ENCODE results near the gene ROR1. TPM values are rescaled to one million over a fixed set of nuclear protein-coding genes. Genes with fewer than 3 reads are reported as not detected.

The ROR1 gene
- total and polyA plus RNA-seq, 10 of the 15 experiments (the other 5 are each of a cell fraction or from before 2014, with no cell fraction given), result 0.02 to 0.08 (median 0.05) TPM; not detected in 6

DNA sequence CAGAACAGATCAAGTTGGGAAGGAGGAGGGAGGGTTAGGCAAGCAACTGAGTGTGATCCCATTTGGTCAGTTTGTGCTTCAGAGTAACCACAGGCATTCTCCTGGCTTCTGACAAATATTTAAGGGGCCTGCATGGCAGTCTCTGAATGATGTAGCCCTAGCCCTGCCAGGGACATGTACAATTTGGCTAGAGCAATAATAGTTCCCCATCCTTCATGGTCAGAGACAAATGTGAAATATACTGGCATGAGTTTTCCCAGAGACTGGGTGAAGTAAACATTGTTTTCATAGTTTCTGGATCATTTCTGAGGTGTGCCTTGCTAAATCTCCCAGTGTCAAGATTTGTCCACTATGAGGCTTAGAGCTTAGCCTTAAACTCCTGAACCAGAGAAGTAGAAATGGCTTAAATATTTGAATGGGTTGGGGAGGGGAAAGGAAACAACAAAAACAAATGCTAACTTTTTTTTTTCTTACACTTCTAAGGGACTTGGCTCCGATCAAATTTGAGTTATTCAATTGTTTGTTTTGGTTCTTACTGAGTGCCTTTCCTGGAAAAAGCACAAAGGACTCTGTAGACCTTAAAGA is 387.6 kb downstream of the ROR1 start:
- no peaks in the 10 kb centered on the region for H3K4me1 ChIP-seq (ENCODE audit: control insufficient read depth, insufficient read depth, low read length)
- no peaks in the 10 kb centered on the region for H3K79me2 ChIP-seq (ENCODE audit: control insufficient read depth, insufficient read depth, low read length)
- no peaks in the 10 kb centered on the region for H3K36me3 ChIP-seq (ENCODE audit: control insufficient read depth in 2 of 2, insufficient read depth in 2 of 2, low read length in 1 of 2)
- H4K20me1 ChIP-seq (ENCODE audit: control insufficient read depth, insufficient read depth), result no peaks in the 10 kb centered on the region
- ChIA-PET POLR2A (interaction anchor here (0.5 kb wide), 1 partner anchor 226 kb away, joined by 4 read pairs; no protein-coding TSS in a partner anchor), SMC1A (ENCODE audit: uncharacterized antibody, unreplicated experiment) (interaction anchor here (0.9 to 3.0 kb wide), 5 partner anchors 11 to 83 kb away, joined by 3 to 9 read pairs (median 5); no protein-coding TSS in a partner anchor), RAD21 (ENCODE audit: unreplicated experiment) (no interaction called here), CTCF (interaction anchor here (1.3 to 1.9 kb wide), 2 partner anchors 22 to 24 kb away, joined by 3 to 5 read pairs; no protein-coding TSS in a partner anchor)
- no peaks in the 10 kb centered on the region for H3K27me3 ChIP-seq (replicated peaks in 1 of 2; ENCODE audit: control insufficient read depth in 2 of 2, insufficient read depth in 2 of 2, low read length in 1 of 2)
- no peak overlapping the region for H3K4me2 ChIP-seq (ENCODE audit: control insufficient read depth, insufficient read depth)
- FAIRE-seq (no peak), DNase-seq (ENCODE audit: low read depth, low spot score) (no peak), ATAC-seq (no peak)
- H3K4me3 ChIP-seq, result no peak overlapping the region
- 0% methylated on average over 1 of the region's 1 CpG for WGBS (ENCODE audit: insufficient coverage, insufficient replicate concordance, low lambda C conversion rate, missing lambda C conversion rate)
- no peak overlapping the region for H3K27ac ChIP-seq (ENCODE audit: control insufficient read depth, insufficient read depth)
- no peak overlapping the region for H2AFZ ChIP-seq (ENCODE audit: control insufficient read depth, low read depth, low read length)
- H3K9ac ChIP-seq (ENCODE audit: control insufficient read depth, insufficient read depth, low read length), result no peak overlapping the region
- TF ChIP-seq CBX3 (IDR thresholded peaks at IDR 0.05; ENCODE audit: borderline replicate concordance, low read depth) (no peak), RAD51 (IDR thresholded peaks at IDR 0.05) (no peak), STAT3 (IDR thresholded peaks at IDR 0.05; ENCODE audit: low read depth, low read length) (no peak), SPI1 (IDR thresholded peaks at IDR 0.05; ENCODE audit: borderline replicate concordance, insufficient read depth, low read depth, low read length) (no peak), FOXK2 (IDR thresholded peaks at IDR 0.05) (no peak), EZH2 (IDR thresholded peaks at IDR 0.05; ENCODE audit: borderline replicate concordance, control insufficient read depth, low read depth, low read length) (no peak), STAT1 (conservative IDR thresholded peaks at IDR 0.05) (no peak), DPF2 (IDR thresholded peaks at IDR 0.05) (no peak), FOS (IDR thresholded peaks at IDR 0.05; ENCODE audit: borderline replicate concordance, extremely low read depth, insufficient read length) (no peak), SUZ12 (IDR thresholded peaks at IDR 0.05; ENCODE audit: unreplicated experiment) (no peak), ZNF24 (IDR thresholded peaks at IDR 0.05) (no peak), POLR2AphosphoS5 (IDR thresholded peaks at IDR 0.05; ENCODE audit: low read length) (no peak), KLF5 (IDR thresholded peaks at IDR 0.05; ENCODE audit: partially characterized antibody) (no peak), BRCA1 (IDR thresholded peaks at IDR 0.05; ENCODE audit: low read depth, low read length) (no peak), CREB1 (IDR thresholded peaks at IDR 0.05; ENCODE audit: low read depth) (no peak), TBL1XR1 (IDR thresholded peaks at IDR 0.05; ENCODE audit: low read depth, low read length) (no peak)
- TF ChIP-seq, protein P1, sequence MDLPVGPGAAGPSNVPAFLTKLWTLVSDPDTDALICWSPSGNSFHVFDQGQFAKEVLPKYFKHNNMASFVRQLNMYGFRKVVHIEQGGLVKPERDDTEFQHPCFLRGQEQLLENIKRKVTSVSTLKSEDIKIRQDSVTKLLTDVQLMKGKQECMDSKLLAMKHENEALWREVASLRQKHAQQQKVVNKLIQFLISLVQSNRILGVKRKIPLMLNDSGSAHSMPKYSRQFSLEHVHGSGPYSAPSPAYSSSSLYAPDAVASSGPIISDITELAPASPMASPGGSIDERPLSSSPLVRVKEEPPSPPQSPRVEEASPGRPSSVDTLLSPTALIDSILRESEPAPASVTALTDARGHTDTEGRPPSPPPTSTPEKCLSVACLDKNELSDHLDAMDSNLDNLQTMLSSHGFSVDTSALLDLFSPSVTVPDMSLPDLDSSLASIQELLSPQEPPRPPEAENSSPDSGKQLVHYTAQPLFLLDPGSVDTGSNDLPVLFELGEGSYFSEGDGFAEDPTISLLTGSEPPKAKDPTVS (IDR thresholded peaks at IDR 0.05; ENCODE audit: low read depth, low read length), result no peak
- TF ChIP-seq, protein P2, sequence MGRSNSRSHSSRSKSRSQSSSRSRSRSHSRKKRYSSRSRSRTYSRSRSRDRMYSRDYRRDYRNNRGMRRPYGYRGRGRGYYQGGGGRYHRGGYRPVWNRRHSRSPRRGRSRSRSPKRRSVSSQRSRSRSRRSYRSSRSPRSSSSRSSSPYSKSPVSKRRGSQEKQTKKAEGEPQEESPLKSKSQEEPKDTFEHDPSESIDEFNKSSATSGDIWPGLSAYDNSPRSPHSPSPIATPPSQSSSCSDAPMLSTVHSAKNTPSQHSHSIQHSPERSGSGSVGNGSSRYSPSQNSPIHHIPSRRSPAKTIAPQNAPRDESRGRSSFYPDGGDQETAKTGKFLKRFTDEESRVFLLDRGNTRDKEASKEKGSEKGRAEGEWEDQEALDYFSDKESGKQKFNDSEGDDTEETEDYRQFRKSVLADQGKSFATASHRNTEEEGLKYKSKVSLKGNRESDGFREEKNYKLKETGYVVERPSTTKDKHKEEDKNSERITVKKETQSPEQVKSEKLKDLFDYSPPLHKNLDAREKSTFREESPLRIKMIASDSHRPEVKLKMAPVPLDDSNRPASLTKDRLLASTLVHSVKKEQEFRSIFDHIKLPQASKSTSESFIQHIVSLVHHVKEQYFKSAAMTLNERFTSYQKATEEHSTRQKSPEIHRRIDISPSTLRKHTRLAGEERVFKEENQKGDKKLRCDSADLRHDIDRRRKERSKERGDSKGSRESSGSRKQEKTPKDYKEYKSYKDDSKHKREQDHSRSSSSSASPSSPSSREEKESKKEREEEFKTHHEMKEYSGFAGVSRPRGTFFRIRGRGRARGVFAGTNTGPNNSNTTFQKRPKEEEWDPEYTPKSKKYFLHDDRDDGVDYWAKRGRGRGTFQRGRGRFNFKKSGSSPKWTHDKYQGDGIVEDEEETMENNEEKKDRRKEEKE (IDR thresholded peaks at IDR 0.05), result no peak
- no peaks in the 10 kb centered on the region for H3K9me3 ChIP-seq (replicated peaks; ENCODE audit: control insufficient read depth, insufficient read depth, low read length)
- in situ Hi-C loops (cut with MboI) (no loop called here), intact Hi-C loops (cut with micrococcal nuclease; ENCODE audit: unreplicated experiment) (no loop called here)
- BruUV-seq (replicated peaks), result no TSS peak
